Activated CD4-positive, alpha-beta T cell treated with anti-CD3 and anti-CD28 coated beads, Interleukin-2, Interleukin-4, amounts not matched to agents 100 ng/mL and 50 ng/mL, durations not matched to agents 16 hours and 8 hours (primary cell): ENCODE data around the gene TRIO.
"Not testable (repeated sequence)": the region's sequence is repeated elsewhere in the genome, so short reads cannot be mapped to it uniquely, and the experiment has no call there.

Experiments
- DNase-seq: peaks from one replicate; pipeline ENCODE4 v3.0.0-alpha.2; 2020; ENCODE audit warnings: low spot score

Gene TRIO

DNA sequence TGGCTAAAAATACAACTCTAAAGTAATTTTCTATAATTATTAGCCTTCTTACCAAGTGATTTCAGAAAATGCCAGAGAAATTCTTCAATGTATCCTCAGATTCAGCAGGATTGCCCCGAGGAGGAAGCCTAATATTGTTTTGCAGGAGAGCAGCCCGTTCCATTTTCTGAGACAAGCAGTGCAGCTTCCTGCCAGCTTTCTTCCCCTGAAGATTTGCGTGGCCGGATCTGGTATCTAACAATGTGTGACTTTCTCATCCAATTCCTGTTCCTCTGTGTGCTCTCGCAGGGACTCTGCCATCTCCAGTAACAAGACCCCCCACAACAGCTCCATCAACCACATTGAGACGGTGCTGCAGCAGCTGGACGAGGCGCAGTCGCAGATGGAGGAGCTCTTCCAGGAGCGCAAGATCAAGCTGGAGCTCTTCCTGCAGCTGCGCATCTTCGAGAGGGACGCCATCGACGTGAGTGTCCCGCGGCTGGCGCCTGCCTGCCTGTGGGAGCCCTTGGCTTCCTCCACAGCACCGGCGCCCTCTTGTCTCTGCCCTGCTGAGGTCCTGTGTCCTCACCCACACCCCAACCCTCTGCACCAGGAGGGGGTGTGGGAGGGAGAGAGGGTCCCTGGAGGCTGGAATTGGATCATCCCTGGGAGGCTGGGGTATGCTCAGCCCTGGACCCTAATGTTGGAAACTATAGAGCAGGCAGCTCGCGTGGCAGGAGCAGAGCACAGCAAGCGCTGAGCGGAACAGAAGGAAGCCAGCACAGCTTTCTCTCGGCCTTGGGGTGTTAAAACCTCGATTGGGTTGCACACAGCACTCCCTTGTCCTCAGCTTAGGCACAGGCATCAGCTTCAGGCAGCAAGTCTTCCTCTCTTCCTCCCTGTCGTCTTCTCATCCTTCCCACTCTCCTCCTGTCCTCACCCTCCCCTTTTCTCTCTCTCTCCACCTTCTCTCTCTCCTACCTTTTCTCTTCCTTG lies 216.2 kb downstream of the TRIO start:
- no peak for DNase-seq

DNA sequence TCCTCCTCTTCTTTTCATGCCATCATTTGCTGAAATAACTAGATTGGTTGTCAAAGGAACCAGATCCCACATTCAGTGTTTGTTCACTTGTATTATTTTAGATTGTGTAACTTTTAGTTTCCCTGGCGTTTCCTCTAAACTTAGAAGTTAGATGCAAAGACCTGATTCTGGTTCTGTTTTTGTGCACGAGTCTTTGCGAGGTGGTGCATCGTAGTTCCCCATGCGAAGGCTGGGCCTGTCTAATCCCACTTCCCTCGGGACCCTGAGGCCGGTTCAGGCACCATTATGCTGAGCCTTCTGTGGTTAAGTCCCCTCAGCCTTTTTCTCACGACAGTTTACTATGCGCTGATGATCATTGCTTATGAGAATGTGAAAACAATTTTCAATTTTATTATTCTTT lies 219.3 kb downstream of the TRIO start:
- no peak for DNase-seq

DNA sequence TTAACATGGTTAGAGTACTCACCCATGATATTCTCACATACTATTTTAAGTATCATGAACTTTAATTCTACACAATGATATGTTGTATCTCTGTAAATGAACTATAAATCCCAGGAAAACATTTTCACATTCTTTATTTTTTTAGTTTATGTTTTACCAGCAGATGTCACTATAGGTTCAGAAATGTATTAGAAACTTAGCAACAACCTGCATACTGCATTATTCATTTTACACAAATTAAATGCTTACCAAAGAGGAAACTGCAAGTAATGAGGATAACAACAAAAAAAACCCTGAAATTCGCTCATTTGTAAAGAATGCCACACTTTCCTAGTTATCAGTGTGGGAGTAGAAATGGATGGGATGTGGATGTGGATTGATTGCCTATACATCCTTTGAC lies 221.0 kb downstream of the TRIO start:
- peak; percentile 15 for DNase-seq

DNA sequence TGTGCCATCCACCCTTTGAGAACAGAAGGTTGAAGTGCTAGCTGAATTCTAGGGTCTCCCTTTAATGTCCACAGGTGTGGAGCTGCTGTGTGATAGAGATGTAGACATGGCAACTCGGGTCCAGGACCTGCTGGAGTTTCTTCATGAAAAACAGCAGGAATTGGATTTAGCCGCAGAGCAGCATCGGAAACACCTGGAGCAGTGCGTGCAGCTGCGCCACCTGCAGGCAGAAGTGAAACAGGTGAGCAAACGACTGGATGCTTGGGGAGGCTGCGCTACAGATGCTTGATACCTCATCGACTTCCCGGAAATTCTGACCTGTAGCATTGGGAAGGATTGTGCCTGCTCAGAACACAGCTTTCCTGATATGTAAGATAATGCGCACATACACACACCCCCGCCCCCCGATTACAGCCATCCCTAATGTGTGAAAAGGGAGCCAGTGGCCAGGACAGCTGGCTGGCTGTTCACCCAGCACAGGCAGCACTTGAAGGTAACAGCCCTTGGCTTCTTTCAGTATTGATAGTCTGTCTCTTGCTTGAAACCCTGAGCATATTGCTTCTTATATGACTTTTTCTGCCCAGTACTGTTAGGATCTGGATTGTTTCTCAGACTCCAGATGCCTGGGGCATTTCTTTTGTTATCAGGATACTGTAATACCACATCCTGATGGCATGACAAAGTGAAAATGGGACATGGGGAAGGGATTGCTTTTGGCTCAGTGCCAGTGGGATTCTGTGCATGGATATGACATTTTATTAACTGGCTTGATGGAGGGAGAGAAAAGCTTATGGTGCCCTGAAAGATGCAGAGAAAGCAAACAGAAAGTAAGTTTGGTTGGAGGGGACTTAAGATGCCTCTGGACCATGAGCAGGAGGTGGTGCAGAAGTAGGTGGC lies 221.7 kb downstream of the TRIO start:
- no peak for DNase-seq

DNA sequence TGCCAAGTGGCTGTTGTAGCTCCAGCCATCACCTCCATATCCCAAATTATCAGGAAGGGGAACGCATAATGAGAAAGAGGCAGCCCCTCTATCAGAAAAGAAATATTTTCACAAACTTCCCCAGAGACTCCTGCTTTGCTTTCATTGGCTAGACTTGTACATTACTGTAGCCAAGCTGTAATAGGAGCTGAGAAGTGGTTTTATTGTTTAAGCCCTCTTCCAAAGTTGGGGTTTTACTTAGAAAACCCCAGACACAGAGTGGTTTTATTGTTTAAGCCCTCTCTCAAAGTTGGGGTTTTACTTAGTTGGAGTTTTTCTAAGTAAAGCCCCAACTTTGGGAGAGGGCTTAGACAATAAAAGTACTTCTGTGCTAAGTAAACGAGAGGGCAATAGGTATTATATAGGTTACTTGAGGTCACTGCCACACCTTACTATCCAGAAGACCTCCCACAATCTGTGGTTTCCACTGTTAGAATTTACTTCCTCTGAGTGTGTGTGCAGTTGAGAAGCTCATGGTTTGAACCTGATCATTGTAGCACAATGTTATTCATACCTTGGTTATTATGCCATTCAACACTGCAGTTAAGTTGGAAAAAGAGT lies 222.8 kb downstream of the TRIO start:
- no peak for DNase-seq

DNA sequence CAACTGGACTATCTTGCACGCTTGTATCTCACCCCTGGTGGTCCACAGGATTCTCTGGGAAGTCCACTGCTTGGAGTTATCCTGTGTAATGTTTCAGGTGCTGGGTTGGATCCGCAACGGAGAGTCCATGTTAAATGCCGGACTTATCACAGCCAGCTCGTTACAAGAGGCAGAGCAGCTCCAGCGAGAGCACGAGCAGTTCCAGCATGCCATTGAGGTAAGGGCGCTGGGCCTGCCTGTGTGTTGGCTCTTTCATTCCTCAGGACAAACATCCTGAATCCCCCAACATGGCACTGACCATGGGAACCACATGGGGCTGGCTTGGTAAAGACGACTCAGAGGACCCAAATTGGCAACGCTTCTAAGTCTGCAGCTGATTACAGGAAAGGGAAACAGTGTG lies 223.6 kb downstream of the TRIO start:
- no peak for DNase-seq

DNA sequence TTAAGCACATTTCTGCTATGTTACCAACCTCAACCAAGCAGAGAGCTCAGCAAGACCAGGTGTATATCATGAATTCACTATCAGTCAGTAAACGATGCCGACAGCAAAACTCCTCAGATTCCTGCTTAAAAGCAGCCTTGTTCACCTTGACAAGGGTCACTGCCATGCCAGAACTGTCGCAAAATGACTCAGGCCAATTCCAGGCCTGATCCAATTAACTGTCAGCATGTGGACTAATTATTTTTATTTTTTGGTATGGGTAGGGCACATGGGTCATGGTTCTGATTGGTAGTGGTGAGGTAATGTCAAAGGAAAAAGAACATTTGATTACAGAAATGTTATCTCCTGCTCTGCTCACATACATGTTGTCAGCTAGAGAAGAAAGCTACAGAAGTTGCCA lies 224.2 kb downstream of the TRIO start:
- DNase-seq: no peak

DNA sequence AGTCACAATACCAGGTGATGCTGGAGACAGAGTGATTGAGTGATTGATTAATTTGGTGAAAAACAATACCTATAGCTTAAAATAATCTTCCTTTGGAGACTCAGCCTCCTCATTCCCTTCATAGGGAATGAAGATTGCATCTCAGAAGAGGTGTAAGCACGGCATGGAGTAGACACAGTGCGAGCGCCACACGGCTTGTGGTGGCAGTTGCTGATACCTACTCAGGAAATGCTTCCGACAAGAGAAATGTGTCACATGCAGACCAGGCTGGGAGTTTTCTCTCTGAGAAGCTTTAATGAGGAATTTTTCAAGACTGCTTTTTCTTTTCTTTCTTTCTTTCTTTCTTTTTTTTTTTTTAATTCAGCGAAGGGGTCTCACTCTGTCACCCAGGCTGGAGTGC lies 226.6 kb downstream of the TRIO start:
- DNase-seq: no peak

DNA sequence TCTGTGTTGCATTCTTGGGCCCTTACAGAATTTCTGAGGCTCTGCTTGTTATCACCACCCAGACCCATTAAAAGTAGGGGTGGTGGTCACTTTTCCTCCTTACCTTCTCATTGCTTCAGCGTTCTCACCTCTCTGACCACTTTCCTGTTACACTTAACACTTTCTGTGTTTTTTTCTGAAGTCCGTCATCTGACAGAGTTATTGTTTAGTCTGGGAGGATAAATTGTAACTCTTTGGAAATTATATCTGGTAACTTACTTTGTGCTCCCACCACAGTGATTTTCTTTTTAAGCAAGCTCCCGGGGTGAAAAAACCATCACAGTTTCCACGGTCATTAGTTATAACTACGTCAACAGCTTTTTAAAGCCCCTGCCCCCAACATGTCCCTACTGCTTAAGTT lies 227.2 kb downstream of the TRIO start:
- DNase-seq: no peak

DNA sequence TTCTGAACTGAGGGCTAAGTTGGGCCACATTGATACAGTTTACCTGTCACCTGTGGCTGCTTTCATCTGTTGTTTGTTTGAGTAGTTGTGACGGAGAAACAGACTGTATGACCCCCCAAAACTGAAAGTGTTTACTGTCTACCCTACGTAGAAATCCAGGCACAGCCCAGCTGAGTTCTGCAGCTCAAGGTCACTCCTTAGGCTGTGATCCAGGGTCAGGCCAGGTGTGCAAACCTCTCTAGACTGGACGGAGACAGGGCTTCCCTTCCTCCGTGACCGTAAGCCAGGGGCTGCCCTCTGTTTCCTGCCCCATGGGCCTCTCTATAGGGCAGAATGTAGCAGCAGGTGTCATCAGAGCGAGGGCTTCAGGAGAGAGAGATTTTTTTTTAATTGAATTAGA lies 230.5 kb downstream of the TRIO start:
- no peak for DNase-seq

DNA sequence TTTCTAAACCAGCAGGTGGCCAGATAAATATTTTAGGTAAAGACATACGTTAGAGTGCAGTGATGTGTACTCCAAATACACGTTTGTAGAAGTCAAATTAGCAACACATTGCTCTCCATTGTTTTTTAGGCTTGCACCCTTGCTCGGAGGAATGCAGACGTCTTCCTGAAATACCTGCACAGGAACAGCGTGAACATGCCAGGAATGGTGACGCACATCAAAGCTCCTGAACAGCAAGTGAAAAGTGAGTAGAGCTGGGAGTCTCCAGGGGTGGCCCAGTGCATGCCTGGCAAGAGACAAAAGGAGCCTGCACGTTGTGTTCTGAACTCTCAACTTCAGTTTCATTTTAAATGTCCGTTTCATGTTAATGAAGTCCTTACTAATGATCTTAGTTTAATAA lies 231.0 kb downstream of the TRIO start:
- no peak for DNase-seq

DNA sequence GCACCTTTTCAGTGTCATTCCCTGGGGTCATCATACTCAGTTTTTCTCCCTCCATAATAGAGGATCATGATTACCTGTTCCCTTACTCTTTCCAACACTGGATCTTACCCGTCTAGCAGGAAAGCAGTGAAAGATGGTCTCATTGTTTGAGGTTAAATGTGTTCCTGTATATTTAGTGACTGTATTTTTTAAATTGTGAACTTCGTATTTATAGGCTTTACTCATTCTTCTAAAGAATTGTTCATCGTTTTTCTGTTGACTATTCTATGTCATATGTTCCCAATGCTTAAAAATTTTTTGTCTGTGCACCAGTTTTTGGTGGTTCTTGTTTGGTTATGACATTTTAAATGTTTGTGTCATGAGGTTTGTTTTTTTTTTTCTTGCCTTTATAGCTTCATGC lies 233.6 kb downstream of the TRIO start:
- DNase-seq: no peak

DNA sequence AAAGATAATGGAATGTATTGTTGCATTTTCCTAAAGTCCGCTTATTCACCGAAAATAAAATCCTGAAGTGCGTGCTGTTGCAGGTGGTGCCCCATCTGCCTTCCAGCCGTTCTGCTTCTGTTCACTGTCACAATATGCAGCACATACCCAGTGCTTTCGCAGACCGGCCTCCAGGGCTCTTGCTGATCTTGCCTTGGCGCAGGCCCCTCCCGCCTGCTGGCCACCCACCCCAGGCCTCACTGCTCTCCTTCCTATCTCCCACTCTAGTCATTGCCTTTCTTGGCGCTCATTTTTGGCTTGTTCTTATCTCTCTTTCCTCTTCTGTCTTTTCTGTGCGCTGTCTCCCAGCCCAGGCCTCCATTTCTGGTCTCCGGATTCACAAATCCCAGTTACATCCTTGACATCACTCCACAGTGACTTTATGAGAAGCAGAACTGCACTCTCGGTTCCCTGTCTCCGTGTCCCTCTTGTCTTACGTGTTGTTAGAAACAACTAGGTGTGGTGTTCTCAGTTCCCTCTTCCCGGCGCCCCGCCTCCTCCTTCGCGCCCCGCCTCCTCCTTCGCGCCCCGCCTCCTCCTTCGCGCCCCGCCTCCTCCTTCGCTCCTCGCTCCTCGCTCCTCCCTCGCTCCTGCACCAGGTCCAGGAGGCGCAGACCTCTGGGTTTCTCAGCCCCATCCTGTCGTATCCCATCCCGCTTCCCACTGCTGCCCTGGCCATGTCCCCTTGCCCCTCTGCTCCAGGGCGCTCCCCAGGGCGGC lies 236.8 kb downstream of the TRIO start:
- no peak for DNase-seq

DNA sequence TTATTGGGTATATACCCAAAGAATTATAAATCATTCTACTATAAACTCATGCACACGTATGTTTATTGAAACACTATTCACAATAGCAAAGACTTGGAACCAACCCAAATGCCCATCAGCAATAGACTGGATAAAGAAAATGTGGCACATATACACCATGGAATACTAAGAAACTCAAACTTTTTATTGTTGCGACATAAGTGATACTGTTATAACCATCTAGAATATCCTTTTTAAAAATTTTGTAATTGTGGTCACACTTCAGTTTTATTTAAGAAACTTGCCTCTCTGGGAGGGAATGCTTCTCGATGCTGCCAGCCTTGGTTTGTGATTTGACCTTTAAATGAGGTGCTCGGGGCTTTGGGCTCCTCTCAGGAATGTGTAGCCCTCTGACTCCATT lies 237.6 kb downstream of the TRIO start:
- DNase-seq: no peak

DNA sequence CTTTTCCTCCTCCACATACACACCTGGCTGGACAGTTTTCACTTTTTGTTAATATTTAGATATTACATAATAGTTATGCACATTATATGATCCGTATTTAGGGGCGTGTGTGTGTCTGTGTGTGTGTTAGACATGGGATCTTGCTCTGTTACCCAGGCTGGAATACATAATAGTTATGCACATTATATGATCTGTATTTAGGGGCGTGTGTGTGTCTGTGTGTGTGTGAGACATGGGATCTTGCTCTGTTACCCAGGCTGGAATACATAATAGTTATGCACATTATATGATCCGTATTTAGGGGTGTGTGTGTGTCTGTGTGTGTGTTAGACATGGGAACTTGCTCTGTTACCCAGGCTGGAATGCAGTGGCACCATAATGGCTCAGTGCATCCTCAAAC lies 239.5 kb downstream of the TRIO start:
- DNase-seq: no peak

DNA sequence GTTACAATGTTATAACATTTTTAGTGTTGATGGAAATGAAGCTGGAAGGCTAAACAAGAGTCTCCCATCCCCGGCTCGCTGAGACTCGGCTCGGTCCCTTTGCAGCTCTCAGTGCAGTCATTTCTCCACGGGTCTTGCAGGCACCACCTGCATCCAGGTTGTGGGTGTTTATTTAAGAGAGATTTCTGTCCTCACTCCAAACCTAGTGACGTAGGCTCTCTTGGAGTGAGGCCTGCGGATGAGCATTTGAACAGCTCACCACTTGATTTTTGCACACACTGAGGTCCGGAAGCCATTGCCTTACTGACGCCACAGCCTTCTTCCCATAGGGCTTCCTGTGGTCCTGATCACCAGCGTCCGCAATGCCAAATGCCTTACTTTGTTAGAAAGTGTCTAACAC lies 240.8 kb downstream of the TRIO start:
- no peak for DNase-seq

DNA sequence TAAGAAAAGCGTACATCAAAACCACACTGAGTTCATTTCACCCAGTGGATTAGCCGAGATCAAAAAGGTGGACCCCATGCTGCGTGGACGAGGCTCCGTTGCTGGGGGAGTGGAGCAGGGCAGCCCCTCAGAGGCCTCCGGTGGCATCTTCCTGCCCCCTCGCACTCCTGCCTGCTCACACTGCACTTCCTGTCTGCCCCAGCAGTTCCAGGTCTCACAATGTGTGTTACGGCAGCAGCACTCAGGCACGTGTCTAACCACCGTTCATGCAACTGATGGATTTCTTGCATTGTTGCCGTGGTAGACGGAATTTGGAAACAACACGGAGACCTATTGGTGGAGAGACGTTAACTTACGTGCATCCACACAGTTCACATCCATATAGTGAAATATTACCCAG lies 241.9 kb downstream of the TRIO start:
- DNase-seq: no peak

DNA sequence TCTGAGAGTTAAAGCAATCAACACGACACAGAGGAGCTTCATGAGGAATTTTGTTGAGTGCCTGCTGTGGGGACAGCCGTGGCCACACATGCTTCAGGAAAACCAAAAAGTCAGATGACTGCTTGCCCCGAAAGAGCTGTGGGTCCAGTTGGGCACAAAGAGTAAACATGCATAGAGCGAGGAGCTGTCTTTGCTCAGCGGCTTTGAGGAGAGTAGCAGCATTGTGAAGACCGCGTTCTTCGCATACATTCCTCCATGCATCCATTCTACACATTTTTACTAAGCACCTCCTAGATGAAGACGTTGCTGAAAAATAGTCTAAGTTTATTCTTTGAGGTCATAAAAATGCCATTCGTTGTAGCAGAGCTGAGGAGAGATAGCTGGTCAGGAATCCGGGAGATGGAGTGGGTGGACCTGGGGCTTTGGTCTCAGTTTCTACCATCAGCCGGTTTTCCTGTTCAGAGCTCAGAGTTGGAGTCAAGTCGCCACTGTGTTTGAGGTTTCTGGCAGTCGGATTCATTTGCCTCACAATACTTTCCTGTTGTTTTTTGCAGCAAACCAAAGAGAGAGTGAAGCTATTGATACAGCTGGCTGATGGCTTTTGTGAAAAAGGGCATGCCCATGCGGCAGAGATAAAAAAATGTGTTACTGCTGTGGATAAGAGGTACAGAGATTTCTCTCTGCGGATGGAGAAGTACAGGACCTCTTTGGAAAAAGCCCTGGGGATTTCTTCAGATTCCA lies 243.9 kb downstream of the TRIO start:
- DNase-seq: no peak

DNA sequence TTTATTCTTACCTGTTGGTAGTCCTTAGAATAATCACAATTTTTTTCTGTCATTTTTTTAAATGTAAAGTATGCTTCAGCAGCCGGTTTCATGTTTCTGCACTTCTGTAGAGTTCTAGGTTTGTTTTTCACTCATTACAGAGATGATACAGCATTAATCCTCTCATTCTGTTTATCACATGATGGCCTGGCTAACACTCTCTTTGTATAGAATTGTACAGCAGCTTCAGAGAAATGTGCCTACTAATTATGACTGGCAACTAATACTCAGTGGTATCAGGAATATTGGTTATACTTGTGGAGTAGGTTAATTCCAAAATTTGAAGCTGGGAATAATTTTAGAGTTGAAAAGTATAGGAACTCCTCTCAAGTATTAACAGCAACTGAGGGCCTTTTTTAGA lies 245.6 kb downstream of the TRIO start:
- DNase-seq: no peak

DNA sequence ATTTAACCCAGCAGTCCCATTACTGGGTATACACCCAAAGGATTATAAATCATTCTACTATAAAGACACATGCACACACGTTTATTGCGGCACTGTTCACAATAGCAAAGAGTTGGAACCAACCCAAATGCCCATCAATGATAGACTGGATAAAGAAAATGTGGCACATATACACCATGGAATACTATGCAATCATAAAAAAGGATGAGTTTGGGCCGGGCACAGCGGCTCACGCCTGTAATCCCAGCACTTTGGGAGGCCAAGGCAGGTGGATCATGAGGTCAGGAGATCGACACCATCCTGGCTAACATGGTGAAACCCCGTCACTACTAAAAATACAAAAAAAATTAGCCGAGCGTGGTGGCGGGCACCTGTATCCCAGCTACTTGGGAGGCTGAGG lies 249.4 kb downstream of the TRIO start:
- DNase-seq: not testable (repeated sequence)

DNA sequence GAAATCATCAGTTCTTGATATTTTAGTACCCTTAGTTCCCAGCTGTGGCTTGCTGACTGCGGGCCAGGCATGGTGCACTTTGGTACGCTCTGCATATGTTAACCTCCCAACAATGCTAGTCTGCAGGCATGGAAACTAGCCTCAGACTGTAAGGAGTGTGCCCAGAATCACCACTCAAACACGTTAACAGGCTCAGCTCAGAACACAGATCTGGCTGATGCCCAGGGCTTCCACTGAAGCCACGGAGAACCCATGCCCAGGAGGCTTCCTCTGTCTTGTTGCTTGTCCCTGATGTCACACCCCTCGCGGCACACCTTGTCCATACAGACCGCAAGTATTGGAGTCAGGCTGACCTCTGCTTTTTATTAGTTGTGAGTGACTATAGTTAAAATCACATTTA lies 251.2 kb downstream of the TRIO start:
- DNase-seq: no peak
